Upper lobe of left lung (tissue), 4 donors: Measurements from ENCODE around the gene FAM237B.

Experiments used
- CTCF ChIP-seq, 6 experiments: fragments of 450-650 bp in 4 of 6; fragments of 200-600 bp in 2 of 6; sonication (generic) in 2 of 6; IDR thresholded peaks; one replicate each; pipeline ENCODE4 v1.5.1; 2016 to 2019; ENCODE audit warnings: antibody characterized with exemption in 6 of 6
- EP300 ChIP-seq, 4 donors: sonication (generic); formaldehyde crosslinking; IDR thresholded peaks; one replicate each; pipeline ENCODE4 v1.5.1; 2017; ENCODE audit warnings: antibody characterized with exemption in 4 of 4, control low read depth in 2 of 4
- POLR2A ChIP-seq, 4 donors: fragments of 450-650 bp; IDR thresholded peaks; one replicate each; pipeline ENCODE4 v1.5.1; 2016 to 2017; ENCODE audit warnings: antibody characterized with exemption in 4 of 4, mild to moderate bottlenecking in 2 of 4
- POLR2AphosphoS5 ChIP-seq, 2 donors: sonication (generic); formaldehyde crosslinking; IDR thresholded peaks; one replicate each; pipeline ENCODE4 v1.5.1; 2017; ENCODE audit warnings: antibody characterized with exemption in 2 of 2

GRCh38 chr7:90351987-90352386 lies 30.9 kb upstream of the FAM237B start:
- no peak for TF ChIP-seq POLR2AphosphoS5 (IDR thresholded peaks at IDR 0.05)
- TF ChIP-seq CTCF (IDR thresholded peaks at IDR 0.05), result no peak
- no peak for TF ChIP-seq POLR2A (IDR thresholded peaks at IDR 0.05)
- TF ChIP-seq EP300 (IDR thresholded peaks at IDR 0.05), result no peak
